Suprapubic skin (tissue), 4 donors: ENCODE measurements around the gene CD63. TPM values are rescaled to one million over a fixed set of nuclear protein-coding genes. Genes with fewer than 3 reads are reported as not detected.

ENCODE experiments used
- DNase-seq, 2 donors: peaks; one replicate each; pipeline ENCODE4 v3.0.0-alpha.2; 2019; ENCODE audit warnings: low spot score in 2 of 2
- H3K27ac ChIP-seq: fragments of 200-600 bp; sonication (generic); one replicate; pipeline ENCODE4 v1.5.1; 2019
- H3K27me3 ChIP-seq: fragments of 200-600 bp; sonication (generic); one replicate; pipeline ENCODE4 v1.5.1; 2019
- H3K36me3 ChIP-seq: fragments of 200-600 bp; sonication (generic); one replicate; pipeline ENCODE4 v1.5.1; 2019
- H3K4me1 ChIP-seq: fragments of 200-600 bp; sonication (generic); one replicate; pipeline ENCODE4 v1.5.1; 2019
- H3K4me3 ChIP-seq: fragments of 200-600 bp; sonication (generic); one replicate; pipeline ENCODE4 v1.5.1; 2019; ENCODE audit warnings: mild to moderate bottlenecking
- H3K9me3 ChIP-seq: fragments of 200-600 bp; sonication (generic); one replicate; pipeline ENCODE4 v1.5.1; 2019
- EP300 ChIP-seq: sonication (generic); formaldehyde crosslinking; IDR thresholded peaks from one replicate; pipeline ENCODE4 v1.6.1; 2017; ENCODE audit warnings: antibody characterized with exemption
- POLR2A ChIP-seq, 2 donors: fragments of 450-650 bp; IDR thresholded peaks; one replicate each; pipeline ENCODE4 v1.6.1; 2017; ENCODE audit warnings: antibody characterized with exemption in 2 of 2, mild to moderate bottlenecking in 2 of 2, moderate library complexity in 2 of 2
- POLR2AphosphoS5 ChIP-seq, 3 donors: sonication (generic); formaldehyde crosslinking; IDR thresholded peaks; one replicate each; pipeline ENCODE4 v1.6.1; 2017; ENCODE audit warnings: antibody characterized with exemption in 3 of 3
- WGBS: methylation state at CpG from one replicate; pipeline ENCODE4 v1.1.5; 2018; 5-methylcytosine and 5-hydroxymethylcytosine counted together
- total RNA-seq, 4 donors: library from RNA; depleted of rRNA; stranded (reverse); fragments of >200 nt; gene quantifications; one replicate each; pipeline ENCODE4 v1.1.0, GENCODE V29; 2016
- TF ChIP-seq, protein P1 (sequence below), 2 donors: fragments of 200-600 bp in 1 of 2; fragments of 450-650 bp in 1 of 2; sonication (generic) in 1 of 2; IDR thresholded peaks; one replicate each; pipeline ENCODE4 v1.5.1; 2016 to 2019; ENCODE audit warnings: antibody characterized with exemption in 2 of 2, mild to moderate bottlenecking in 1 of 2, moderate library complexity in 1 of 2

Gene CD63
- total RNA-seq, 4 donors from 2014 or later: 176 to 303 (median 193) TPM

DNA sequence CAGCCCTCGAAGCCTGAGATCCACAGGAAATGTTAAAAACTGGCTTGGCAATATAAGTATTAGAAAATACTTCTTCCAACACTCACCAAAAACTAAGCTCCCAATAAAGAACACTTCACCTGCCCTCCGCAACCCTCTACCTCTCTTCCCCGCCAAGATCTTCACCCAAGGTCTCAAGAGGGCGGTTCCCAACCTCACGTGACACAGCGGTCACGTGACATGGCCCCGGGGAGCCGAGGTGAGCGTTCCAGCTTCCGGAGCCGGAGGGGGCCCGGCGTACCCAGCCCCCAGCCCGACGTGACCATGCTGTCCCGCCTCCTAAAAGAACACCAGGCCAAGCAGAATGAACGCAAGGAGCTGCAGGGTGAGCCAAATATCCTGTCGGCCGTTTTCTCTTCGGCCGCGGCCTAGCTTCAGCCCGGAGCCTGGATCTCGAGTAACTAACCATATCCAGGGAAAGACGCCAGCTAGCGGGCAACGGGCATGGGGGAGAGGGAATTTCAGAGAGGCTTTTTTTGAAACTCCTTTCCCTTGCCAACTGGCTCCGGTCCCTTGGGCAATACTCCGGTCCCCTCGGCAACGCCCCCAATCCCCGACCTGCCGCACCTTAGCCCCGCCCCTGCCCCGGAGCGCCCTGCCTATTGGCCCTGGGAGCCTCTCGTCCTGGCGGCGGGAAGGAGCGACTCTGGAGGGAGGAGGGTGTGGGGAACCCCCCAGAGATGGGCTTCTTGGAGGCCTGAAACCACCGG is 12.8 kb downstream of the CD63 start, which contains the start of gene BLOC1S1:
BLOC1S1 (plus strand) TSS at position 214 of the 749 bp plus-strand sequence; CDS start at position 220, 6 bp downstream.
- peak; percentile 96 to 97 for DNase-seq
- H3K36me3 ChIP-seq: peaks cover 3% of the 10 kb centered on the region
- H3K27ac ChIP-seq: peak within 1 kb of the TSS; percentile 96
- H3K9me3 ChIP-seq: no peaks in the 10 kb centered on the region
- no peaks in the 10 kb centered on the region for H3K27me3 ChIP-seq
- H3K4me1 ChIP-seq: peaks cover 71% of the 10 kb centered on the region
- WGBS: 2% methylated on average over 21 of the region's 42 CpGs
- peak within 1 kb of the TSS; percentile 80 for H3K4me3 ChIP-seq
- no peak for TF ChIP-seq POLR2A (IDR thresholded peaks at IDR 0.05)
- TF ChIP-seq, protein P1, sequence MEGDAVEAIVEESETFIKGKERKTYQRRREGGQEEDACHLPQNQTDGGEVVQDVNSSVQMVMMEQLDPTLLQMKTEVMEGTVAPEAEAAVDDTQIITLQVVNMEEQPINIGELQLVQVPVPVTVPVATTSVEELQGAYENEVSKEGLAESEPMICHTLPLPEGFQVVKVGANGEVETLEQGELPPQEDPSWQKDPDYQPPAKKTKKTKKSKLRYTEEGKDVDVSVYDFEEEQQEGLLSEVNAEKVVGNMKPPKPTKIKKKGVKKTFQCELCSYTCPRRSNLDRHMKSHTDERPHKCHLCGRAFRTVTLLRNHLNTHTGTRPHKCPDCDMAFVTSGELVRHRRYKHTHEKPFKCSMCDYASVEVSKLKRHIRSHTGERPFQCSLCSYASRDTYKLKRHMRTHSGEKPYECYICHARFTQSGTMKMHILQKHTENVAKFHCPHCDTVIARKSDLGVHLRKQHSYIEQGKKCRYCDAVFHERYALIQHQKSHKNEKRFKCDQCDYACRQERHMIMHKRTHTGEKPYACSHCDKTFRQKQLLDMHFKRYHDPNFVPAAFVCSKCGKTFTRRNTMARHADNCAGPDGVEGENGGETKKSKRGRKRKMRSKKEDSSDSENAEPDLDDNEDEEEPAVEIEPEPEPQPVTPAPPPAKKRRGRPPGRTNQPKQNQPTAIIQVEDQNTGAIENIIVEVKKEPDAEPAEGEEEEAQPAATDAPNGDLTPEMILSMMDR (IDR thresholded peaks at IDR 0.05): peak in 1 of 2 donors; percentile 2
- TF ChIP-seq POLR2AphosphoS5 (IDR thresholded peaks at IDR 0.05): peak in 2 of 3 donors; percentile 90 to 97

DNA sequence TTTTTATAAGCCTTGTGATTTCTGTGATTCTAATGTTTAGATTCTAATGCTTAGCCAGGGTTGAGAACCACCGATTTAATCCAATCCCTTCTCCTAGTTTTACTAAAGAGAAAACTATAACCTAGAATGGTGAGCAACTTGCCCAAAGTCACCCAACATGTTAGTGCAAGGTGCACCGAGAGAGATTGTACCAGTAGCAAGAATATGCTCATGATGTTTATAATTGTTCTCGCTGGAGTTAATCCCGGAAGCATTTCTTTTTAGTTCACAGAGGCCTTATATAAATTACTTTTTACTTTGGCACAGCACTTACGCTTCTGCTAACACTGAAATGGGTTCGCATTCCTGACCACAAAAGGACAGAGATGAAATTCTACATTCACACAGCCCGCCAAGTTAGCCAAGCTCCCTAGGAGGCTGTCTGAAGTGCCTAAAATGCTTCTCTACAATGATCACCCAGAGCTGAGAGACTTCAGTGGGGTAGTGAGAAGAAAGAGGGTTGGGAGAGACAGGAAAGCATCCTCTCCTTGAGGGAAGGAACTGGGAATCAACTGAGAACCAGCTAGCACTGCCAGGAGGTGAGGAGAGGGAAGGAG is 13.5 kb downstream of the CD63 start:
- H3K9me3 ChIP-seq: no peaks in the 10 kb centered on the region
- 54% methylated on average over 7 of the region's 7 CpGs for WGBS
- TF ChIP-seq POLR2A (IDR thresholded peaks at IDR 0.05) (no peak), POLR2AphosphoS5 (IDR thresholded peaks at IDR 0.05) (no peak), EP300 (no peak)
- TF ChIP-seq, protein P1 (IDR thresholded peaks at IDR 0.05): no peak
- no peaks in the 10 kb centered on the region for H3K27me3 ChIP-seq
- peak overlapping the region; percentile 96 for H3K27ac ChIP-seq
- H3K4me3 ChIP-seq: peak overlapping the region; percentile 80
- no peak for DNase-seq
- peaks cover 3% of the 10 kb centered on the region for H3K36me3 ChIP-seq
- peaks cover 64% of the 10 kb centered on the region for H3K4me1 ChIP-seq

DNA sequence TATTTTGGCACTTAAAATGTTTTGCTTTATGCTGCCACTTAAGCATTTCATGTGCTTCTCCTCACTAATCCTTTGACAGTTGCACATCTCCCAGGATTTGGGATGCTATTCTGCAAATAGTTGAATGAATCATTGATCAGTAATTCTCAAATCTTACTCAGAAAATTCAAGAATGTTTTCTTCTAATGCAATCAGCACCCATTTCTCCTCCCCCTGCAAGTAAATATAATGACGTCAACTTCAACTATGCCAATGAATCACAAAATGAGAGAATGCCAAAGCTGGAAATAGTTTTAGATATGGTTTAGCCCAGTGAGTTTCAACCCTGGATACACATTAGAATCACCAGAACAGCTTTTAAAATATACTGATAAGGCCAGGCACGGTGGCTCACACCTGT is 15.1 kb downstream of the CD63 start:
- Histone ChIP-seq H3K36me3 (no peaks in the 10 kb centered on the region), H3K4me1 (peaks cover 50% of the 10 kb centered on the region), H3K9me3 (no peaks in the 10 kb centered on the region), H3K4me3 (no peak overlapping the region), H3K27ac (no peak overlapping the region), H3K27me3 (no peaks in the 10 kb centered on the region)
- no peak for DNase-seq
- TF ChIP-seq, protein P1 (IDR thresholded peaks at IDR 0.05): no peak
- TF ChIP-seq EP300: no peak
- TF ChIP-seq POLR2A (IDR thresholded peaks at IDR 0.05): no peak
- TF ChIP-seq POLR2AphosphoS5 (IDR thresholded peaks at IDR 0.05): no peak
- 63% methylated on average over 2 of the region's 2 CpGs for WGBS

DNA sequence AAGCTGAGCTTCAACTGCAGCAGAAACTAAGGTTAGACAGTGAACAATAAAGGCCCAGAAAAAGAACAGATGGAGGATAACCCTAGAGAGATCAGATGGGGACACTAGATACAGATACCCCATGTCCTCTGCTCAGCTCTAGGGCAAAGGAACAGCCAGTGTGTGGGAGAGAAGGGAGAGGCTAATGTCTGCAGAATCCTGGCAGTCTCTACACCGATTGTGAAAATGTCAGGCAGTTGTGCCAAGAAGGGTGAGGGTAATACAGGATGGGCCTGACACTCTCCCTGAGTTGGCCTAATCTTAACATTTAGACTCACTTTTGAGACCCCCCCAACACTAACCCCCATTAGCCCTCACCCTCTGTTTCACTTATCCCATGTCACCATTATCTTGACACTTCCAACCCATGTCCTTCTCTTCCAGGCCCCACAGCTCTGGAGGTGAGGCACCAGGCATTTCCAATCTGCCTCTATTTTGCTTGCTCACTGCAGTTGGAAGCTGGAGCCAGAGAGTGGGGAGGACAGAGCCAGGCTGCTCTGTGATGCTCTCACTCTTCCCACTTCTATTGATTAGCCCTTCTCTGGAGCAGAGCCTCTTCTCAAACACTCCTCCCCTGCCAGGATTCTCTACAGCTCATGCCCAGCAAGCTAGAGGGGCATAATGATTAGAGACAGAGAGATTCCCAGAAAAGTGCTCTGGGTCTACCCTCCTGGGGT is 16.0 kb downstream of the CD63 start:
- TF ChIP-seq, protein P1 (IDR thresholded peaks at IDR 0.05): no peak
- TF ChIP-seq POLR2A (IDR thresholded peaks at IDR 0.05) (no peak), EP300 (no peak), POLR2AphosphoS5 (IDR thresholded peaks at IDR 0.05) (no peak)
- H3K4me3 ChIP-seq: no peak overlapping the region
- H3K4me1 ChIP-seq: peaks cover 50% of the 10 kb centered on the region
- no peaks in the 10 kb centered on the region for H3K27me3 ChIP-seq
- no peaks in the 10 kb centered on the region for H3K36me3 ChIP-seq
- H3K9me3 ChIP-seq: no peaks in the 10 kb centered on the region
- 25% methylated on average over 1 of the region's 1 CpG for WGBS
- no peak overlapping the region for H3K27ac ChIP-seq
- no peak for DNase-seq
